ENCODE measurements around the gene TRAK2. TPM values are rescaled to one million over a fixed set of nuclear protein-coding genes. Genes with fewer than 3 reads are reported as not detected.

TRAK2 gene
- total and polyA plus RNA-seq, 2 donors (not counting 3 experiments of a cell fraction or from before 2014, with no cell fraction given) = 9.7 to 35.7 TPM

- intact Hi-C loops (cut with micrococcal nuclease) = no loop called here
- H3K9ac ChIP-seq (replicated peaks; ENCODE audit: extremely low read depth, insufficient read depth, low read length) = no peak overlapping the region
- H3K79me2 ChIP-seq (ENCODE audit: control insufficient read depth, insufficient read depth, low read length) = no peaks in the 10 kb centered on the region
- H3K4me1 ChIP-seq (ENCODE audit: control insufficient read depth, extremely low read depth, insufficient read depth, low read length) = no peaks in the 10 kb centered on the region
- no peaks in the 10 kb centered on the region for H3K9me1 ChIP-seq (replicated peaks; ENCODE audit: control insufficient read depth, extremely low read depth, insufficient read depth, low read length)
- H3K4me2 ChIP-seq (ENCODE audit: insufficient read depth, low read length) = no peak overlapping the region
- no TSS peak for BruUV-seq (replicated peaks)
- DNase-seq (ENCODE audit: low read depth, low spot score) = no peak
- no peaks in the 10 kb centered on the region for H4K20me1 ChIP-seq (replicated peaks; ENCODE audit: control insufficient read depth, extremely low read depth, insufficient read depth, low read length)
- no peak for TF ChIP-seq CTCF (IDR thresholded peaks at IDR 0.05; ENCODE audit: extremely low read depth in 1 of 2, insufficient read depth in 1 of 2, low read depth in 1 of 2, low read length in 2 of 2)
- no peak for TF ChIP-seq MYC (IDR thresholded peaks at IDR 0.05; ENCODE audit: low read depth, low read length)
- no peak for TF ChIP-seq JUN (IDR thresholded peaks at IDR 0.05; ENCODE audit: borderline replicate concordance, insufficient read depth, insufficient read length, low read depth)
- TF ChIP-seq EZH2 (IDR thresholded peaks at IDR 0.05; ENCODE audit: borderline replicate concordance, low read depth, low read length, severe bottlenecking) = no peak
- no peak for TF ChIP-seq POLR2AphosphoS5 (IDR thresholded peaks at IDR 0.05; ENCODE audit: insufficient read depth, low read depth, low read length)
- no peak for TF ChIP-seq POLR2A (IDR thresholded peaks at IDR 0.05; ENCODE audit: low read depth, low read length)
- TF ChIP-seq MAX (IDR thresholded peaks at IDR 0.05; ENCODE audit: insufficient read depth, insufficient read length) = no peak
- TF ChIP-seq FOS (IDR thresholded peaks at IDR 0.05; ENCODE audit: borderline replicate concordance, insufficient read depth, low read length) = no peak
- TF ChIP-seq GATA2 (IDR thresholded peaks at IDR 0.05; ENCODE audit: insufficient read depth, insufficient read length, low read depth, low read length) = no peak
- H3K4me3 ChIP-seq (replicated peaks in 1 of 3; ENCODE audit: insufficient read depth in 1 of 3, low read depth in 1 of 3, low read length in 3 of 3) = no peak overlapping the region
- no peak overlapping the region for H2AFZ ChIP-seq (ENCODE audit: low read depth, low read length)
- POLR2A ChIA-PET = no interaction called here
- H3K9me3 ChIP-seq (replicated peaks; ENCODE audit: control insufficient read depth, insufficient read depth, low read length) = no peaks in the 10 kb centered on the region
- H3K27me3 ChIP-seq (ENCODE audit: control insufficient read depth in 2 of 2, insufficient read depth in 2 of 2, low read length in 2 of 2) = no peaks in the 10 kb centered on the region
- CTCF ChIA-PET = no interaction called here
- dilution Hi-C loops (cut with MboI; ENCODE audit: extremely low pct_ligation_motif_present, low sequenced_read_pairs) = no loop called here
- no peak for FAIRE-seq
- H3K27ac ChIP-seq (ENCODE audit: insufficient read depth, low read depth, low read length) = no peak overlapping the region
- H3K36me3 ChIP-seq (ENCODE audit: control insufficient read depth in 2 of 2, extremely low read depth in 1 of 2, insufficient read depth in 2 of 2, low read length in 2 of 2) = peaks cover 2 to 10% of the 10 kb centered on the region in 2 experiments
Measured at GRCh38 chr2:201396595-201396994, 54.7 kb downstream of the TRAK2 start.

Data from endothelial cell of umbilical vein (primary cell).